ENCODE results near the gene RUBCNL.

RUBCNL gene

GRCh38 chr13:46354156-46355087 lies 32.6 kb downstream of the RUBCNL start:
- H3K36me3 ChIP-seq (ENCODE audit: control insufficient read depth, insufficient read depth, low read length): no peaks in the 10 kb centered on the region

DNA sequence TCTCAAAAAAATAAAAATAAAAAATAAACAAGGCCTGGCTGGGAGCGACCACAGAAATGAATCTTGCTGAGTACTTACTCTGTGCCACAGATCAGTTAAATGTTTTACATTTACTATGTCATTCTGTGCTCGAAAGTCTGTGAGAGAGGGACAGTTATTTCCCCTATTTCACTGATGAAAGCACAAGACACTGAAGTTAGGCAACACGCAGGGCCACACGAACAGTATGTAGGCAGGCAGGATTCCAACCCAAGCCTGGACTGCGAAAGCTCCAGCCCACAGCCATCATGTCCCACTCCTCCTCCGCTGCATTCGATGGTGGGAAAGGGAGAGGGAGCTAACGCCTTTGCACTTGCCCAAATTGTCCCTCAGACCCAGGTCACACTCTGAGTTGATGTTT lies 34.2 kb downstream of the RUBCNL start:
- Histone ChIP-seq H3K9me3 (ENCODE audit: control insufficient read depth, insufficient read depth, low read length) (no peaks in the 10 kb centered on the region), H3K27ac (ENCODE audit: low read length) (no peak overlapping the region), H3K4me1 (ENCODE audit: control insufficient read depth, insufficient read depth, low read length) (no peaks in the 10 kb centered on the region), H3K4me3 (ENCODE audit: low read length) (no peak overlapping the region), H3K27me3 (ENCODE audit: control insufficient read depth, insufficient read depth, low read length) (no peaks in the 10 kb centered on the region), H3K36me3 (ENCODE audit: control insufficient read depth, insufficient read depth, low read length) (no peaks in the 10 kb centered on the region)
- DNase-seq (ENCODE audit: low read depth, low spot score): no peak
- WGBS (ENCODE audit: insufficient coverage, insufficient read length): no CpG with 5 or more reads among the region's 8 CpGs

More at GRCh38 chr13:46354156-46355087, 32.6 kb downstream of the RUBCNL start:
- H3K9me3 ChIP-seq (ENCODE audit: control insufficient read depth, insufficient read depth, low read length): no peaks in the 10 kb centered on the region
- DNase-seq (ENCODE audit: low read depth, low spot score): no peak
- WGBS (ENCODE audit: insufficient coverage, insufficient read length): no CpG with 5 or more reads among the region's 9 CpGs
- H3K27ac ChIP-seq (ENCODE audit: low read length): no peak overlapping the region
- H3K27me3 ChIP-seq (ENCODE audit: control insufficient read depth, insufficient read depth, low read length): no peaks in the 10 kb centered on the region
- no peaks in the 10 kb centered on the region for H3K4me1 ChIP-seq (ENCODE audit: control insufficient read depth, insufficient read depth, low read length)
- H3K4me3 ChIP-seq (ENCODE audit: low read length): no peak overlapping the region

DNA sequence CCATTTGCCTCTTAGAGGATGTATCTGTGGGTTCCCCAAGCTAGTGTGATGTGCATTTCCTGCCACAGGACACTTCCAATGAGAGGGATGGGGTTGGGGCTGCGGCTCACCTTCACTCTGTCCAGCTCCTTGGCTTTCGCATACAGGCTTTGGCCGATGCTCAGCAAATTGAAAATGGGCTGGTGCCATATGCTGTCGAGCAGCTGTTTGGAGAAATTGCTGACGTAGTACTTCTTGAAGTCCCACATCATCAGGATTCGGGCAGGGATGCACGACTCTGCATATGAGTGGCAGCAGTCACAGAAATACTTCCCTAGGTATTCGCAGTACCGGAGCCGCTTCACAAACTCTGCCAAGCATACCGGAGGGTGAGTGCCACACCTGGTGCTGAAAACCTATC lies 37.0 kb downstream of the RUBCNL start:
- no peaks in the 10 kb centered on the region for H3K9me3 ChIP-seq (ENCODE audit: control insufficient read depth, insufficient read depth, low read length)
- DNase-seq (ENCODE audit: low read depth, low spot score): no peak
- WGBS (ENCODE audit: insufficient coverage, insufficient read length): no CpG with 5 or more reads among the region's 11 CpGs

DNA sequence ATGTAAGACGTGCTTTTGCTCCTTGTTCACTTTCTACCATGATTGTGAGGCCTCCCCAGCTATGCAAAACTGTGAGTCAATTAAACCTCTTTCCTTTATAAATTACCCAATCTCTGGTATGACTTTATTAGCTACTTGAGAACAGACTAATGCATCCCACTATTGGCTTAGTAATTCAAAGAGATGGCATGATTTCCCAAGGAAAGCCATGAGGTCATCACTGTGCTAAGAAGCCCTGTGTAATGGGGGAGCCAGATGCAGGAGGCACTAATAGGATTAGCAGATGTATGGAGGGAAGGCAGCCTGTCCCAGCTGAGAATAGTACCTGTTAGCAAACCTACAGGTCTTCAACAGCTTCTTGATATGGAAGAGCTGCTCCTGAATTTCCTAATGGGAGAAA lies 38.1 kb downstream of the RUBCNL start:
- no peaks in the 10 kb centered on the region for H3K9me3 ChIP-seq (ENCODE audit: control insufficient read depth, insufficient read depth, low read length)
- H3K36me3 ChIP-seq (ENCODE audit: control insufficient read depth, insufficient read depth, low read length): no peaks in the 10 kb centered on the region
- no peak overlapping the region for H3K27ac ChIP-seq (ENCODE audit: low read length)
- H3K27me3 ChIP-seq (ENCODE audit: control insufficient read depth, insufficient read depth, low read length): no peaks in the 10 kb centered on the region
- no CpG with 5 or more reads among the region's 1 CpG for WGBS (ENCODE audit: insufficient coverage, insufficient read length)
- no peak overlapping the region for H3K4me3 ChIP-seq (ENCODE audit: low read length)
- no peak for DNase-seq (ENCODE audit: low read depth, low spot score)
- H3K4me1 ChIP-seq (ENCODE audit: control insufficient read depth, insufficient read depth, low read length): no peaks in the 10 kb centered on the region

More for the DNA sequence above, 37.0 kb downstream of the RUBCNL start:
- no peaks in the 10 kb centered on the region for H3K4me1 ChIP-seq (ENCODE audit: control insufficient read depth, insufficient read depth, low read length)
- H3K27ac ChIP-seq (ENCODE audit: low read length): no peak overlapping the region
- H3K4me3 ChIP-seq (ENCODE audit: low read length): no peak overlapping the region
- no peaks in the 10 kb centered on the region for H3K27me3 ChIP-seq (ENCODE audit: control insufficient read depth, insufficient read depth, low read length)
- H3K36me3 ChIP-seq (ENCODE audit: control insufficient read depth, insufficient read depth, low read length): no peaks in the 10 kb centered on the region

GRCh38 chr13:46347277-46347676 lies 39.8 kb downstream of the RUBCNL start:
- no peaks in the 10 kb centered on the region for H3K27me3 ChIP-seq (ENCODE audit: control insufficient read depth, insufficient read depth, low read length)
- H3K4me3 ChIP-seq (ENCODE audit: low read length): no peak overlapping the region
- no peaks in the 10 kb centered on the region for H3K9me3 ChIP-seq (ENCODE audit: control insufficient read depth, insufficient read depth, low read length)
- WGBS (ENCODE audit: insufficient coverage, insufficient read length): 100% methylated on average over 1 of the region's 4 CpGs
- H3K4me1 ChIP-seq (ENCODE audit: control insufficient read depth, insufficient read depth, low read length): no peaks in the 10 kb centered on the region
- no peak overlapping the region for H3K27ac ChIP-seq (ENCODE audit: low read length)
- DNase-seq (ENCODE audit: low read depth, low spot score): no peak
- no peaks in the 10 kb centered on the region for H3K36me3 ChIP-seq (ENCODE audit: control insufficient read depth, insufficient read depth, low read length)

- WGBS (ENCODE audit: insufficient coverage, insufficient read length): no CpG with 5 or more reads among the region's 5 CpGs
- DNase-seq (ENCODE audit: low read depth, low spot score): no peak
- Histone ChIP-seq H3K27ac (ENCODE audit: low read length) (no peak overlapping the region), H3K9me3 (ENCODE audit: control insufficient read depth, insufficient read depth, low read length) (no peaks in the 10 kb centered on the region), H3K4me3 (ENCODE audit: low read length) (no peak overlapping the region), H3K27me3 (ENCODE audit: control insufficient read depth, insufficient read depth, low read length) (no peaks in the 10 kb centered on the region), H3K36me3 (ENCODE audit: control insufficient read depth, insufficient read depth, low read length) (no peaks in the 10 kb centered on the region), H3K4me1 (ENCODE audit: control insufficient read depth, insufficient read depth, low read length) (no peaks in the 10 kb centered on the region)
These were observed 41.2 kb downstream of the RUBCNL start for GRCh38 chr13:46345866-46346265.

DNA sequence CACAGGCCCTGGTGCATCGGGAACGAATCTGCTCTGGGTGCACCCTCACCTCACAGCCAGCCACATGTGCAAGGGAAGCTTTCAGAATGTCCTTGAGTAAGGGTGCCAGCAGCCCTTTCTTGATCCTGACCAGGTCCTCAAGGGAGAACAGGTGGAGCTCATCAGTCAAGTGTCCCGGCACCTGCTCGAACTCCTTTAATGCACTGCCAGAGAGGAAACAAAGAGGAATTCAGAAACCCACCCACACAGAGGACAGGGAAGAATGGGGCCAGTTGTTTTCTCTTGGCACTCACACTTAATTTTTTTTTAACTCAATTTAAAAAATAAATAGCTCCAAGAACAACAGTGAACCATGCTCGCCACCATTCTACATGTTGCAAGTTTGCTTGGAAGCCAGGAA lies 41.7 kb downstream of the RUBCNL start:
- no CpG with 5 or more reads among the region's 5 CpGs for WGBS (ENCODE audit: insufficient coverage, insufficient read length)
- Histone ChIP-seq H3K27ac (ENCODE audit: low read length) (no peak overlapping the region), H3K9me3 (ENCODE audit: control insufficient read depth, insufficient read depth, low read length) (no peaks in the 10 kb centered on the region), H3K27me3 (ENCODE audit: control insufficient read depth, insufficient read depth, low read length) (no peaks in the 10 kb centered on the region), H3K4me1 (ENCODE audit: control insufficient read depth, insufficient read depth, low read length) (no peaks in the 10 kb centered on the region), H3K36me3 (ENCODE audit: control insufficient read depth, insufficient read depth, low read length) (no peaks in the 10 kb centered on the region), H3K4me3 (ENCODE audit: low read length) (no peak overlapping the region)
- DNase-seq (ENCODE audit: low read depth, low spot score): no peak

DNA sequence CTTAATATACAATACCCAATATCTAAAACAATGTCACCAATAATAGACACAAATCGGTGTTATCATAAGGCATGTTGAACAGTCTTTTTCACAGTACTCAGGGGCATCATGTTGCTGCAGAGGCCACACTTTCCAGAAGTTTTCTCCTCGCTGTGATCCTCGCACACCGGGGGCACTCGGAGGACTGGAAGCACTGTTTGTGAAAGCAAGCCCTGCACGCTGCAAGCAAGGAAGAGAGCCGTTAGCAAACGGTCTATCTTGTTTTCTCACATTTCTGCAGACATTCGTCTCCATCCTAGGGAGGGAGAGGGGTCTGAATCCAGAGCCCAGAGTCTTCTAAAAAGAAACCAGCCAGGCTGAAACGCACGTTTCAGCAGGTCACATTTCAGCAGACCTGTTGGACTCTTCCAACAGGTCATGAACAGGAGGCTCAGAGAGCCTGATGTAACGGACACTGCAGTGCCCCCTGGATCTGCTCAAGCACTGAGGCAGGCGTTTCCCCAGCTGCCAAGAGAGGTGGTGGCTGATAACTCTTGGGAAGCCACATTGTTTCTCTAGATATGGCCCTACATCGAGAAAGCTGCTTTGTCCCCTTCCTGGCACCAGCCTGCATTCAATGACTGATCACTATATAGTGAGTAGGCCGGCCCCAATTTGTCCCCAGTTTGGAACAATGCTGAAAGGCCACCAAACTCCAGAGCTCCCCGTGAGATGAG lies 43.6 kb downstream of the RUBCNL start:
- Histone ChIP-seq H3K27me3 (ENCODE audit: control insufficient read depth, insufficient read depth, low read length) (no peaks in the 10 kb centered on the region), H3K9me3 (ENCODE audit: control insufficient read depth, insufficient read depth, low read length) (no peaks in the 10 kb centered on the region), H3K4me3 (ENCODE audit: low read length) (no peak overlapping the region), H3K27ac (ENCODE audit: low read length) (no peak overlapping the region), H3K4me1 (ENCODE audit: control insufficient read depth, insufficient read depth, low read length) (no peaks in the 10 kb centered on the region), H3K36me3 (ENCODE audit: control insufficient read depth, insufficient read depth, low read length) (no peaks in the 10 kb centered on the region)
- WGBS (ENCODE audit: insufficient coverage, insufficient read length): no CpG with 5 or more reads among the region's 16 CpGs
- no peak for DNase-seq (ENCODE audit: low read depth, low spot score)

GRCh38 chr13:46342538-46342937 lies 44.5 kb downstream of the RUBCNL start:
- Histone ChIP-seq H3K36me3 (ENCODE audit: control insufficient read depth, insufficient read depth, low read length) (no peaks in the 10 kb centered on the region), H3K27me3 (ENCODE audit: control insufficient read depth, insufficient read depth, low read length) (no peaks in the 10 kb centered on the region), H3K9me3 (ENCODE audit: control insufficient read depth, insufficient read depth, low read length) (no peaks in the 10 kb centered on the region), H3K27ac (ENCODE audit: low read length) (no peak overlapping the region), H3K4me1 (ENCODE audit: control insufficient read depth, insufficient read depth, low read length) (no peaks in the 10 kb centered on the region), H3K4me3 (ENCODE audit: low read length) (no peak overlapping the region)
- no peak for DNase-seq (ENCODE audit: low read depth, low spot score)
- no CpG with 5 or more reads among the region's 3 CpGs for WGBS (ENCODE audit: insufficient coverage, insufficient read length)

DNA sequence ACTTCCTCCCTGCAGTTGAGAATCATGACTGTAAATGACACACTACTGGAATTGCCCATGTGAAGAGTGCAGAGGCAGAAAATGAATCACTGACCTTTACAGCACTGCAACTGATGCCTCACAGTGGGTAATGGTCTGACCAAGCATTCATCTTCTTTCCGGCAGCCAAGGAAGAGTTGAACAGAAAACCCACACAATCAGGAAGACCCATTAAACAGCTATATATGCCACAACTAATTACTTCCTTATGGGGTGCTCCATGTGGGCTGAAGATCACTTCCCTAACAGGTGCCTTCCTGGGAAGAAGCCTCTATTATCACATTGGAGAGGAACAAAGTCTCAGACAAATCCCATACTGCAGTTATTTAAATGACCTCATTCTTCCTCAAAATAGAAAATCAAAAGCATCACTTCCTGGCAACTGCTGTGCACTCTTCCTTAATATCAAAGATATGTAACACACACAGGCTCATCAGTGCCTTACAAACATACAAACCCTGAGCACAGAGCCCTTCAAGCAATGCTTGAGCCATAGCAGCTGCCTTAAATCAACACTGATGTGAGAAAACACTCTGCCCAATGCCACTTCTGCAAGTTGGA lies 45.8 kb downstream of the RUBCNL start:
- no peaks in the 10 kb centered on the region for H3K4me1 ChIP-seq (ENCODE audit: control insufficient read depth, insufficient read depth, low read length)
- H3K27ac ChIP-seq (ENCODE audit: low read length): no peak overlapping the region
- H3K27me3 ChIP-seq (ENCODE audit: control insufficient read depth, insufficient read depth, low read length): no peaks in the 10 kb centered on the region
- no peak for DNase-seq (ENCODE audit: low read depth, low spot score)
- WGBS (ENCODE audit: insufficient coverage, insufficient read length): no CpG with 5 or more reads among the region's 1 CpG
- H3K9me3 ChIP-seq (ENCODE audit: control insufficient read depth, insufficient read depth, low read length): no peaks in the 10 kb centered on the region
- no peak overlapping the region for H3K4me3 ChIP-seq (ENCODE audit: low read length)
- no peaks in the 10 kb centered on the region for H3K36me3 ChIP-seq (ENCODE audit: control insufficient read depth, insufficient read depth, low read length)
